Measurements from ENCODE around the gene PDPK1.
"Not testable (repeated sequence)": the region's sequence is repeated elsewhere in the genome, so short reads cannot be mapped to it uniquely, and the experiment has no call there.

Gene PDPK1

DNA sequence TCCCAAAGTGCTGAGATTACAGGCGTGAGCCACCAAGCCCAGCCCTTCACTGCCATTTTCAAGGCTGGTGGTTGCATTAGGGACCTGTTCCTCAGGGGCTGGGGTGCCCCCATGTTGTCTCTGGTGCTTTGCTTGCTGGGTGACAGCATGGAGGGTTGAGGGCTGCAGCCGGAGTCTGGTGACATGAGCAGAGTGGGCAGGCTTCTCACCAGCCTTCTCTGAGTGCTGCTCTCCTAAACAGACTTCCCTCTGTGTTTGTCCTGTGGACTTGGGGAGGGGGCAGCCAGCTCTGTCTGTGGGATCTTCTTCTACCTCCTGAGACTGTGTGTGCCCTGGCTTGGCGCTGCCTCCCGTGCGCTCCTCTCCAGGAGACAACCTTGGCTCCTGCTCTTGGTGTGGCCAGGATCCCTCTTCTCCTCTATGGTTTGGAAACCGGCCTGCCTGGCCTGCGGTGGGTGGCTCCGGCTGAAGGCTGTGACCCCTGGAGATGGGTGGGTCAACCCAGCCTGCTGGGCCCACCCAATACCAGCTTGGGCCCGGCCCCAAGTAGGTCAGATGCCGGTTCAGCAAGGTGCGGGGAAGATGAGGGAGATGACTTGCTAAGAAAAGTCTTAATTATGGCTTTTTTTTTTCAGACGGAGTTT, 72.1 kb downstream of the PDPK1 start:
- H3K27ac Mint-ChIP-seq: peak overlapping the region; percentile 20
- no peak for ATAC-seq (ENCODE audit: low read depth)
- H3K27me3 Mint-ChIP-seq: no peaks in the 10 kb centered on the region
- H3K9me3 Mint-ChIP-seq: no peaks in the 10 kb centered on the region
- H3K36me3 Mint-ChIP-seq: peaks cover 8% of the 10 kb centered on the region
- H3K4me1 Mint-ChIP-seq: peaks cover 7% of the 10 kb centered on the region
- no peak for DNase-seq (ENCODE audit: low spot score in 2 of 2)
- no peak overlapping the region for H3K4me3 Mint-ChIP-seq

DNA sequence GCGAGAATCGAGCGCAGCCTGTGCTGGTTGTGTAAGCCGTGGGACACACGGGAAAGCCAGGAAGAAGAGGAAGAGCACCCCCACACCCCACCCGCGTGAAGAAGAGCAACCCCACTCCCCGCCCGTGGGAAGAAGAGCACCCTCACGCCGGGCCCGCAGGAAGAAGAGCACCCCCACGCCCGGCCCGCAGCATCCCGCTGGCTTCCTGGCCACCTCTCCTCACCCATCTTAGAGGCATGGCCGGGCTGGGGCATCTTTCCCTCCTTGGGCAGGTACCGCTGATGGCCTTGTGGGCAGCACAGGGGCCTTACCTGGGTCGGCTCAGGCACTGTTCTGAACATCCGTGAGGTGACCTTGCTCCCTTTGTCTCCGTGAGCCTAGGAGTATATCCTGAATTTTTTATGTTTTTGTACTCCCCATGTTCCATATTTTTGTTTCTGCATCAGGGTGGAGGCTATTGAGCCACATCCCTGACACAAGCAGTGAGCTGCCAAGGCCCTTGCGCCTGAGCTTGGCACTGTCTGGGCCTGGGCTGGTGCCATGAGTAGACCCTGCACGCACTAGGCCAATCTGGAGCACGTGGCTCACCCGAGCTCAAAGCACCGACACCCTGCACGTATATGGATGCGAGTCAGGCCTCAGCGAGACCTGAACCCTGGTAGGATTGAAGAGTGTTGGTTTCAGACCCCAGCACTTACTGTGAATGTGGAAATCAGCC, 73.1 kb downstream of the PDPK1 start:
- Mint-ChIP-seq H3K27ac (no peak overlapping the region), H3K4me3 (no peak overlapping the region), H3K27me3 (no peaks in the 10 kb centered on the region), H3K4me1 (peaks cover 4% of the 10 kb centered on the region), H3K36me3 (peaks cover 10% of the 10 kb centered on the region), H3K9me3 (no peaks in the 10 kb centered on the region)
- ATAC-seq (ENCODE audit: low read depth) (no peak), DNase-seq (ENCODE audit: low spot score in 2 of 2) (no peak)

DNA sequence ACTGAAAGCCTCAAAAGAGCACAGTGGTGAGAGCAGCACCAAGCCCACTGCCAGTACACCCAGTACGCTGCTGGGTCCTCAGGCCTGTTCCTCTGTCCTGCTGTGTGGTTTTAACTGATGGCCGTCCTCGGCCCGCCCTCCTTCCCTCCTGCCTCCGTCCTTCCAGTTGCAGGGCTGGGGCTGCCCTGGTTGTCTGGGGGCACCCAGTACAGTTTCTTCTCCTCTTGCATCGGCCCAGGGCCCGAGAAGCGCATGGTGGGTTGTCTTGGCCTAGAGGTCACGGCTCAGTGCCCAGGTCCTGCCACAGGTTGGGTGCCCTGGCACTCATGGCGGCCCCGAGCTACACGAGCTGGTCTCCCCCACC, 73.7 kb downstream of the PDPK1 start:
- DNase-seq (ENCODE audit: low spot score in 2 of 2) (no peak), ATAC-seq (ENCODE audit: low read depth) (no peak)
- H3K4me3 Mint-ChIP-seq: no peak overlapping the region
- H3K27ac Mint-ChIP-seq: no peak overlapping the region
- no peaks in the 10 kb centered on the region for H3K9me3 Mint-ChIP-seq
- no peaks in the 10 kb centered on the region for H3K27me3 Mint-ChIP-seq
- H3K36me3 Mint-ChIP-seq: peaks cover 10% of the 10 kb centered on the region
- peaks cover 4% of the 10 kb centered on the region for H3K4me1 Mint-ChIP-seq

DNA sequence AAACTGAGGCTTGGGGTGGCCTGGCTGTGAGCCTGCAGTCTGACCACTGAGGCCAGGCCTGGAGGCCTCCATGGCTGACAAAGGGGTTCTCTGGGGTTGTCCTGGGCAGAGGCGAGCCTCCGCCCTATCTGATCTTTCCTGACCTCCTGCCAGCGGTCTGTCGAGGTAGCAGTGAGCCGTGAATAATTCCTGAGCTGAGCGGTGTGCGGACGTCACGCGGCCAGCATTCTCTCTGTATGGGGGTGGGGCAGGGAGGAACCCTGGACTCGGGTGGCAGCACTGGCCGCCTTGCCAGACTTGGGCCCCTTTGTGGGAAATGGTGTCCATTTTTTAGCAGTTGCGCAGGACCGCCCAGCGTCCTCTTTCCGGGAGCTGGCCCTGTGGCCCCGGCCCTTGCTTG, 74.1 kb downstream of the PDPK1 start:
- DNase-seq (ENCODE audit: low spot score in 2 of 2); H3K9me3 Mint-ChIP-seq; H3K4me1 Mint-ChIP-seq; H3K4me3 Mint-ChIP-seq; H3K27ac Mint-ChIP-seq; ATAC-seq (ENCODE audit: low read depth); H3K27me3 Mint-ChIP-seq: not testable (repeated sequence)
- peaks cover 10% of the 10 kb centered on the region for H3K36me3 Mint-ChIP-seq

DNA sequence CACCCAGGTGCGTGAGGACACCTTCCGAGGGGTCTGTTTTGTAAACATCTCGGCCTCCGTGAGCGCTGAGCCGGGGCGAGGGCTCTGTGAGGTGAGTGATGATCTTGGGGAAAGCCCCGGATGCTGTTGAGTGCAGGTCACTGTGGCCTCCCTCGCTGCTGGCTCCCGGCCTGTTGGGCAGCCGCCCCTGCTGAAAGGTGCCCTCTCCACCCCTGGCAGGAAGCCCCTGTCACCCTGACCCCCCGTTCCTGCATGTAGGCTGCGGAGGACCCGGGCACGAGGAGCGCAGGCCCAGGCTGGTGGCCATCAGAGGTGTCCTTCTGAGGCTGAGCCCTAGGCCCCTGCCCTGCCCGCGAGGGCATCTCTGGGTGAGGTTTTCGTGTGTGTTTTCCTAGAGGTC, 75.4 kb downstream of the PDPK1 start:
- H3K36me3 Mint-ChIP-seq: peaks cover 10% of the 10 kb centered on the region
- DNase-seq (ENCODE audit: low spot score in 2 of 2); H3K9me3 Mint-ChIP-seq; H3K4me3 Mint-ChIP-seq; H3K4me1 Mint-ChIP-seq; H3K27me3 Mint-ChIP-seq; H3K27ac Mint-ChIP-seq; ATAC-seq (ENCODE audit: low read depth): not testable (repeated sequence)

DNA sequence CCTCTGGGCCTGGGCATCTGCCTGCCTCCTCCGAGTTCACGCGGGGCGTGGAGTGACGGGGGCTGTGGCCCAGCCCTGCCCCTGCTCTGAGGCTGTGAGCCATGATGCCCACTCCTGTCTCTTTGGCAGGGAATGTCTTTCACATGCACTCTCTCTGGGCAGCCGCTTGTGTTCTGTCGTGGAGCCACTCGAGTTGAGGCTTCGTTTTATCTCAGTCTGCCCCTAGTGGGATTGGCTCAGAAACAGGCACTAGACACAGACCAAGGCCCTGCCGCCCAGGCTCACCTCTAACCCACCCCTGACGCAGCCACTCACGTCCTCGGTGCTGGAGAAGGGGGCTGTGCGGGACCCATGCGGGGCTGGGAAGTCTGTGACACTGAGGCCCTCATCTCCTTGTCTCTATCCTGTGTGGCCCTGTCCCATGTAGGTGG, 77.0 kb downstream of the PDPK1 start:
- H3K4me1 Mint-ChIP-seq: no peaks in the 10 kb centered on the region
- H3K27ac Mint-ChIP-seq: no peak overlapping the region

DNA sequence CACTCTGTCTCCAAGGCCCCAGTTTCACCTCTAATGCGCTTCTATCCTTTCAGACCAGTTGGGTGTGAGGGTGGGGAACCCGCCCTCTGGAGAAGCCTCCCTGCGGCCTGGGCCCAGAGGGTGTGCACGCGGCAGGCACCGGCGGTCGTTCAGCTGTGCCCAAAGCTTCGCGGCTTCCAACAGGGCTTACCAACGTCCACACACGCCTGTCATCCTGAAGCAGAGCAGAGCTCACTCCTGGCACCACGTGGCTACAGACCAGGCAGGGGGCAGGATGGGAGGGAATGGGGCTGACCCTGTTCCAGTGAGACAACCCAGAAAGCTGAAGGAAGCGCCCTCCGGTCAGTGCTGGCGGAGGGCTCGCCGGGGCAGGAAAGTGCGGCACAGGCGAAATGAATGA, 81.1 kb downstream of the PDPK1 start:
- DNase-seq (ENCODE audit: low spot score in 2 of 2); H3K4me1 Mint-ChIP-seq; H3K9me3 Mint-ChIP-seq; H3K27ac Mint-ChIP-seq; ATAC-seq (ENCODE audit: low read depth); H3K27me3 Mint-ChIP-seq; H3K36me3 Mint-ChIP-seq; H3K4me3 Mint-ChIP-seq: not testable (repeated sequence)

More for the DNA sequence above, 77.0 kb downstream of the PDPK1 start:
- Mint-ChIP-seq H3K4me3 (no peak overlapping the region), H3K9me3 (no peaks in the 10 kb centered on the region), H3K27me3 (no peaks in the 10 kb centered on the region), H3K36me3 (peaks cover 10% of the 10 kb centered on the region)
- DNase-seq (ENCODE audit: low spot score in 2 of 2) (no peak), ATAC-seq (ENCODE audit: low read depth) (no peak)

DNA sequence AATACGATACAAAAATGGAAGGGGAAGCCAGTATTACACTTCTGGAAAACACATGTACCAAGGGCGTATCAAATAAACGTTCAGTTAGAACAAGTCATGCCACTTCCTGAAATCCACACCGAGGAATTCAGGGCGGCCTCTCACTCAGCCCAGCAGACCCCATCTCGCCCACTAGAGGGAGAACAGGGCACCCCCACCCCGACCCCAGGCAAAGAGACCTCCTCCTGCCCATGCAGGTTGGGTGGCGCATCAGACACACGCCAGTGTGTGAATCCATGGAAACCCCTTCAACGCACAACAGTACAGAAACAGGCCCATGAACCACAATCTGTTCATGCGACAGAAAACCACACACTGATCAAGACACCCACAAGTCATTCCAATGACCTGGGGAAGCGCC, 81.8 kb downstream of the PDPK1 start:
- peak; percentile 48 for ATAC-seq (ENCODE audit: low read depth)

DNA sequence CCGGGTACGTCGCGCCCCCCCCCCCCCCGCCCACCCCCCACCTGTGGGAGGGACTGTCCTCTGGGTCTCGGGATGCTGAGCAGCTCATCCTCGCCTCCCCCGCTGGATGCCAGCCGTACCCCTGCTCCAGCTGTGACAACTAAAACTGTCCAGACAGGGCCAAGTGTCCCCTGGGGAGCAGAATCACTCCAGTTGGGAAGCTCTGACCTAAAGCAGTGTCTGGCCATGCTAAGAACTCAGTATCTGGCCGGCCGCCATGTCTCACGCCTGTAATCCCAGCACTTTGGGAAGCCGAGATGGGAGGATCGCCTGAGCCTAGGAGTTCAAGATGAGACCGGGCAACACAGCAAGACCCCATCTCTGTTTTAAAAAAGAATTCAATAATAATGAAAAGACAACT, 83.0 kb downstream of the PDPK1 start:
- not testable (repeated sequence) for H3K9me3 Mint-ChIP-seq; H3K4me3 Mint-ChIP-seq; H3K27ac Mint-ChIP-seq; H3K36me3 Mint-ChIP-seq; ATAC-seq (ENCODE audit: low read depth); H3K4me1 Mint-ChIP-seq; DNase-seq (ENCODE audit: low spot score in 2 of 2); H3K27me3 Mint-ChIP-seq

More for the DNA sequence above, 81.8 kb downstream of the PDPK1 start:
- H3K4me1 Mint-ChIP-seq; DNase-seq (ENCODE audit: low spot score in 2 of 2); H3K4me3 Mint-ChIP-seq; H3K36me3 Mint-ChIP-seq; H3K27ac Mint-ChIP-seq; H3K27me3 Mint-ChIP-seq; H3K9me3 Mint-ChIP-seq: not testable (repeated sequence)

DNA sequence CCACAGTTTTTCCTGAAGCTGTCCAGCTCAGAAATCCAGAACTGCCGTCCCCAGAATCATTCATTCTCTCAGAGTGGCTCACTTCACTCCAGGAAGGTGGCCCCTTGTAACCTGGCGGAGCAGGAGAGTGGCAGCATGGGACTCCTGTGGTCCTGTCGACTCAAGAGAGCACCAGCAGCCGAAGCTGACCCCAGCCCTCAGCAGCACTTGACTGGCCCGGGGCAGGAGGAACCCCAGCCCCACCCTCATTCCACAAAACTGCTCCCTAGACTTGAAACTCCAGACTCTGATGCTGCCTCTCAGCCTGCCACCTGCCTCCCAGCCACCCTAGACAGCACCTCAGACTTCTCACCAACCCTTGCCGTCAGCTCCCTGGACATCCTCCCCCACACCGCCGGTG, 83.6 kb downstream of the PDPK1 start:
- H3K9me3 Mint-ChIP-seq, H3K27ac Mint-ChIP-seq: not testable (repeated sequence)

DNA sequence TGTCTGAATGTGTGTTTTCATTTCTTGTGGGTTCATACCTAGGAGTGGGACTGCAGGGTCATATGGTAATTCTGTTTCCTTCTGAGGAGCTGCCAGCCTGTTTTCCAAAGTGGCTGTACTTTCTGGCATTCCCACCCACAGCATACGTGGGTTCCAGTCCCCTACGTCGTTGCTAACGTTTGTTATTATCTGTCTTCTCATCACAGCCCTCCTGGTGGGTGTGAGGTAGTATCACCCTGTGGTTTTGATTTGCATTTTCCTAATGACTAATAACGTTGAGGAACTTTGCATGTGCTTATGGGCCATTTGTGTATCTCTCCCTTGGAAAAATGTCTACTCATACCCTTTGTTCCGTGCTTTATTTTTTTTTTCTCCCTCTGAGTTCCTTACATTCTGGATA, 89.3 kb downstream of the PDPK1 start:
- not testable (repeated sequence) for DNase-seq (ENCODE audit: low spot score in 2 of 2); H3K27me3 Mint-ChIP-seq; H3K27ac Mint-ChIP-seq; H3K4me3 Mint-ChIP-seq; H3K4me1 Mint-ChIP-seq; H3K36me3 Mint-ChIP-seq; H3K9me3 Mint-ChIP-seq
- peak; percentile 86 for ATAC-seq (ENCODE audit: low read depth)

More for the DNA sequence above, 83.6 kb downstream of the PDPK1 start:
- DNase-seq (ENCODE audit: low spot score in 2 of 2); H3K4me3 Mint-ChIP-seq; H3K27me3 Mint-ChIP-seq; H3K36me3 Mint-ChIP-seq; H3K4me1 Mint-ChIP-seq; ATAC-seq (ENCODE audit: low read depth): not testable (repeated sequence)

DNA sequence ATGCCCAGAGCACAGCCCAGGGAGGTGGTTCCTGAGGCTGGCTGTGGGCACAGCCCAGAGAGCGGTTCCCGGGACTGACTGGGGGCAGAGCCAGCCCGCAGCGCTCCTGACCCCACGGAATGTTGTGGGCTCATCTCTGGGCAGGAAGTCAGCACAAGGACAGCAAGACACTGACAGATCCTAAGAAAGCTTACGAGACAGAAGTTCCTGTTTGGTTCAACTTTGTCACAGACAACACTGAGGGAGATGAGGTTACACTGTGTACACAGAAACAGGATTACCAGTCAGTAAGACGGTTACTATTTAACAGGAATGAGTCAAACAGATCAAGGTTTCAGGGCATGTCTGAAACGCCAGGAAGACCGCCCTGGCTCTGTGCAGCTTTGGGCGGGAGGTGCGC, 93.4 kb downstream of the PDPK1 start:
- not testable (repeated sequence) for ATAC-seq (ENCODE audit: low read depth); H3K27ac Mint-ChIP-seq; DNase-seq (ENCODE audit: low spot score in 2 of 2); H3K36me3 Mint-ChIP-seq; H3K4me1 Mint-ChIP-seq; H3K27me3 Mint-ChIP-seq; H3K9me3 Mint-ChIP-seq; H3K4me3 Mint-ChIP-seq

DNA sequence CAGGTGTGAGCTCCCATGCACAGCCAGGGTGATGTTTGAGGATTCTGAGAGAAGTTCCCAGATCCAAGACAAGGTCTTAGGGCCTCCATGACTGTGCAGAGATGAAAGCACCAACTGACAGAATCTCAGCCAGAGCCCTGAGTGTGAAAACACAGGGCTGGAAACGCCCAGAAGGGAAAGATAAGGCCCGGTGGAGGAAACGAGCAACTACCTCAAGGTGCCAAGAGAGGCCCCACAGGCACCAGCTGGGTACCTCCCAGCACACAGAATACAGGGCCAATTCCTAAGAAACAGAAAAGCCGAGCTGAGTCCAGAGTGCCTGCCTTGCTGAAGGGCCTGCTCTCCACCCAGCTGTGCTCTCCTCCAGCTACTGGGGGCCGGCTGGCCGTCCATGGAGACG, 94.5 kb downstream of the PDPK1 start:
- H3K9me3 Mint-ChIP-seq; H3K27ac Mint-ChIP-seq; H3K4me3 Mint-ChIP-seq; ATAC-seq (ENCODE audit: low read depth); DNase-seq (ENCODE audit: low spot score in 2 of 2); H3K27me3 Mint-ChIP-seq; H3K36me3 Mint-ChIP-seq; H3K4me1 Mint-ChIP-seq: not testable (repeated sequence)

DNA sequence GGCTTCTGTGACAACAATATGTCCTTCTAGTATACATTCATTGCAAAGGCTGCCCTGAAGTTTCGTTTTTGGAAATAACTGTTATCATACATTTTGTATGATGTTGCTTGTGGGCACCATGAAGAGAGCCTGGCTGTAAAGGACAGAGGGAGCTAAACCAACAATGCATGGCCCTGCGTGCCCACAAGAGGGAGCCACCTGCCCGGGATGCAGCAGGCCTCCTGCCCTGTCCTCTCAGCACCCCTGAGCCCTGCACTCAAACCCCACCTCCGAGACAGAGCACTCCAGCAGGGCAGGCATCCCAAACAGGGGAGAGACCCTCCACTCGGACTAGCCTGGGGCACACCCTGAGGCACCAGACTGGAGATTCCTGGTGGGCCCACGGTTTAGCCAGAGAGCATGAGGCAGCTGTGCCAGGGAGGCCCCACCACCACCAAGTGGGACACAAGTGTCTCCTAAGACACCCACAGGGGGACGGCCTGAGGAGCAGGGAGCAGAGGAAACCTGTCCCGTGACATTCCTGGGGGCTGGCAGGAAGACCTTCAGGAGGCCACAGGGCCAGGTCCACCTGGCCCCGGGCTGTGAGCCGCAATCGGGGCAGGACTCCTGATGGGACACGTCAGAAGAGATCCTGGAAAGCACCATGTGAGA, 101.4 kb downstream of the PDPK1 start:
- H3K27ac Mint-ChIP-seq, H3K9me3 Mint-ChIP-seq, H3K27me3 Mint-ChIP-seq, H3K36me3 Mint-ChIP-seq, H3K4me1 Mint-ChIP-seq, H3K4me3 Mint-ChIP-seq: not testable (repeated sequence)
- peak; percentile 72 for ATAC-seq (ENCODE audit: low read depth)
- peak in 1 of 2 donors; percentile 38 for DNase-seq (ENCODE audit: low spot score in 2 of 2)

DNA sequence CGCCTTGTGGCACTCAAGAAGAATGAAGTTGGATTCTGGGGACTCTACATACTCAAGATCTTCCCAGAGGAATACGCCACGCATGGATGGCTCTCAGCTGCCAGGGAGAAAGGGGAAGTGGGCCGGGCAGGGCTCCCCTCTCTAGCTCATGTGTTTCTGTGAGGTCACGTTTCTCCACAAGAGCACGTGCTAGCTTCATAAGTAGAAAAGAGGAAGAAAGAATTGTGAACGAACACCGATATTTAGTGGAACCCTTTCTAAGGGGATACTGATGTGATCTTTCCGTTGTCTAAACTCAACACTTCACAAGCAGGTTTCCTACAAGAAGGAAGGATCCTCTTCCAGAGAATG, 101.9 kb downstream of the PDPK1 start:
- not testable (repeated sequence) for H3K4me3 Mint-ChIP-seq, H3K27me3 Mint-ChIP-seq, H3K9me3 Mint-ChIP-seq, H3K27ac Mint-ChIP-seq, H3K4me1 Mint-ChIP-seq, H3K36me3 Mint-ChIP-seq
- DNase-seq (ENCODE audit: low spot score in 2 of 2) (peak; percentile 42 to 45), ATAC-seq (ENCODE audit: low read depth) (peak; percentile 87)

Data from memory B cell (primary cell).